Cortex of kidney (tissue), 1 donor: Measurements from ENCODE around the gene CHPT1.
"Not testable (repeated sequence)": the region's sequence is repeated elsewhere in the genome, so short reads cannot be mapped to it uniquely, and the experiment has no call there.

Source experiments
- DNase-seq: peaks from one replicate; lab custom pipeline; 2025; lab: John Stamatoyannopoulos, UW

Gene CHPT1

GRCh38 chr12:101722392-101722791 is 25.0 kb downstream of the CHPT1 start:
- no peak for DNase-seq

DNA sequence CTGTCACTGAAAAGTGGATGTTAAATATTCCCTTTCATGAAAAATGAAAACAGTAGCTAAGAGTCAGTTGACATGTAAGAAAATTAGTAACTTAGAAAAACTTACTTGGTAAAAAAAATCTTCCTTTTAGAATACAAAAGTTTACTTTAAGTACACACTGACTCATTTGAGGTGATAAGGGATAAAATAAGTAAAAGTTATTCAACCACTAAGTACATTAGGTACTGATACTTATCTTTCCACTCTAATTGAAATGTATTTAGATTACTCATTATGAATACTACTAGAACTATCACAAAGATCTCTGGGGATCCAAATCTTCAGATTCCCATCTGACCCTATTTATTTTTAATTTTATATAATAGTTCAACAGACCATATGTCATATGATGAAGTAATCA is 29.7 kb downstream of the CHPT1 start:
- DNase-seq = no peak

DNA sequence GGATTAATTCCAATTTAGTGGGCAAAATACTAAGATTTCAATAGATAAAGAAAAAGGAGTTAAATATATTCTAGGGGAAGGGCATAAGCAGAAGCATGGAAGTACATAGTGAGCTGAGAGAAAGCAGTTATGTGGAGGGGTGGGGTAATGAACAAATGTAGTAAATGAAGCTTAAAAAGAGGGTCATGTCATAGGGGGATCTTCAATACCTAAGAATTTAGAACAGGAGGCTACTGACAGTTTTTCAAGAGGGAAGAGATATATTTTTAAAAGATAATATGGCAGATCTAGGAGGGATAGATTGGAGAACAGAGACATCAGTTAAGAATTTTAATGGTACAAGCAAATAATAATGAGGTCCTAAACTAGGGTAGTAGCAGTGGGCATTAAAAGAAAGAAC is 32.4 kb downstream of the CHPT1 start:
- DNase-seq = no peak

- no peak for DNase-seq
Observed at GRCh38 chr12:101732318-101732717, 34.9 kb downstream of the CHPT1 start.

DNA sequence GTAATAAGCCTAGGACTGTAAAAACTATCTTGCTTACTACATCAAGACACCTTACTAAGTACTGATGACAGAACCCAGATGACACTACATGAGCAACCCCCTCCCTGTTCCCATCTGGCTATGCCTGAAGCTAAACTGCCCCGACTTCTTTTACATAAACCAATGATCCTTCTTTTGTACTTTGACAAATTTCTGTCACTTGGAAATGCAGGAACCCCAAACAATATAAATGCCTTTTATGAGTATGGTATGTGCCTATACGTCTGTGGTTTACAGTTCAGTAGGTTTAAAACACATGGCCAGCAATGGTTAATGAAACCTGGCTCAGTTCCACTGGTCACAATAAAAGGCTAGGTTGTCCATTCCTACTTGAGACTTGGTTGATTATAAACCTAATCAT is 35.7 kb downstream of the CHPT1 start:
- no peak for DNase-seq

- not testable (repeated sequence) for DNase-seq
Observed at GRCh38 chr12:101734482-101734881, 37.0 kb downstream of the CHPT1 start.

DNA sequence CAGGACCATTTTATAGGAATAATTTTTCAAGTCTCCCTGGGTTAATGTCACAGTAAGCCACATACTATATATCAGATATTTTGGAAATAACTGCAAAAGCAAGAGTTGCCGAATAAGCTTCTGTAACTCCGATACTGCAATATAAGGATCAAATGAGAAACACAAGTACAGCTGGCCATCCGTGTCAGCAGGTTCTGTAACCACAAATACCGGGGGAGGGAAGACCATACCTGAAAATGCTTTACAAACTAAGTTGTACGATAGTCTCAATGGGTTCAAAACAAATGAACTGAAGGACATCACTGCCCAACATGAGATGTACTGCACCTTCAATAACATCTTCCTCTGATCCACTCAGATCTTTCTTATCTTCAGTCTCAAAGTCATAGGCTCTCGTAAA is 40.0 kb downstream of the CHPT1 start:
- no peak for DNase-seq

- DNase-seq = no peak
Observed at GRCh38 chr12:101738920-101739665, 41.7 kb downstream of the CHPT1 start, which contains the start of gene SYCP3. Gene SYCP3 (minus strand): TSS chr12:101739462. CDS start chr12:101737935, 1,527 bp downstream.

GRCh38 chr12:101740566-101740965 is 43.1 kb downstream of the CHPT1 start:
- no peak for DNase-seq

DNA sequence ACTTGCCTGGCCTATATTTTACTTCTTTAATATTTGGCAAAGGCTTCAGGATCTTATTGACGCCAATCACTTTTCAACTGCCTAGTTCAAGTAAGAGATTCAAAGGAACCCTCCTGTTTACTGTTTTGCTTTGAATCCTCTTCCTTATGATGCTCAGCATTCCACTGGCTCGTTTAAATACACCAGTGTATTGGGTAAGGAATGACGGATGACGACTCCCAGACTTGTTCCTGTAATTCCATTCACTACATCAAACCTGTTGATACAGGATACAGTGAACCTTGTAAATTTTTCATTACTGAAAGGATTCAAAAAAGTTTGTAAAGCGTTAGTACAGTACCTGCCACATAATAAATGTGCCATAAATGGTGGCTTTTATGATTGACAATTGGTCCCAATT is 43.5 kb downstream of the CHPT1 start:
- DNase-seq = no peak

DNA sequence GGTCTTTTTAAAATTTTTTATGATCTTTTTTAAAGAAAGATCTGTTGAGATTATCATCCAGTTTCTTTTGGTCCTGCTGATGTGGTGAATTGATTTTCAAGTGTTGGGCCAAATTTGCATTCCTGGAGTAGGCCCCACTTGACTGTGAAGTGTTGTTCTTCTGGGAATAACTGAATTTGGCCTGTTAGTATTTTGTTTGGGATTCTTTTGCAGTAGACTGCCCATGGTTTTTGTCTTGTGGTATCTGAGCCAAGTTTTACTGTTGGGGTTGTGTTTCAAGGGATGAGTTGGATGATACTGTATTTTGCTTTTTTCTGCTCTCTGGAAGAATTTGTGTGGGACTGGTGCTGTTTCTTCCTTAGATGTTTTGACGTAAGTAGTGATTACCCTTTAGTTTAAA is 45.8 kb downstream of the CHPT1 start:
- no peak for DNase-seq

- no peak for DNase-seq
Observed at GRCh38 chr12:101743724-101744472, 46.5 kb downstream of the CHPT1 start.

- DNase-seq = no peak
Observed at GRCh38 chr12:101745481-101745880, 48.0 kb downstream of the CHPT1 start.

DNA sequence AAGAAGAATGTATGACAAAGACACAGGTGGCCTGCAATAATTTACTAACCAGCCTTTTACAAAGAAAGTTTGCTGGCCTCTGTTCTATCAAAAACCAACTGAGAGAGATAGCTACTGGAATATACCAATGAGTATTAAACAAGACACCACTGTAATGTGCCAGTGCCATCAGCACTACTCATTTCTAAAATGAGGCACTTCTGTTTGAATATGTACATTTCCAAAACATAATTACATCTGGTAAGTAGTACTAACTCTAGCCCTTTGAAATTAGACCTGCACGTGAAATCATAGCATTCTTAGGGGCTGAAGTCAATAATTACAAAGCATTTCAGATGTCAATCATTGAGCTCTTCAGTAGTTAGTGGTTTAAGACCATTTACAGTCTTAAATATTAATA is 48.8 kb downstream of the CHPT1 start:
- no peak for DNase-seq

DNA sequence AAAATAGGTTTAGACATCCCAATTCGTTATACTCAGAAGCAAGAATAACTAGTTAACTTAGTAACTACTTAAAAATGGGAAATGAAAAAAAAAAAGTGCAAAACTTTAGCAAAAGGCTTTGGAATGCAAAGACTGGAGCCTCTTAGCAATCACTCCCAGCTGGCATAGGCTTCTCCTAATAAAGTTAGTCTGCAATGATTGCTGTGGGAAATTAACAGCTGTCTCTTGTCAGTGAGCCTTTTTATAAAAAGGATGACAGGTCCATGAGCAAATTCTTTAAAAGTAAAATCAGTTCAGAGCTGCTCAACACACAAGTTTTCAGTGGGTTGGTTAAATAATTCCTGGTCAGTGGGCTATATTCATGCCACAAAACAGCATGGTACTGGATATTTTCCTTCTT is 49.2 kb downstream of the CHPT1 start:
- no peak for DNase-seq

GRCh38 chr12:101747697-101748096 is 50.3 kb downstream of the CHPT1 start:
- DNase-seq = no peak

DNA sequence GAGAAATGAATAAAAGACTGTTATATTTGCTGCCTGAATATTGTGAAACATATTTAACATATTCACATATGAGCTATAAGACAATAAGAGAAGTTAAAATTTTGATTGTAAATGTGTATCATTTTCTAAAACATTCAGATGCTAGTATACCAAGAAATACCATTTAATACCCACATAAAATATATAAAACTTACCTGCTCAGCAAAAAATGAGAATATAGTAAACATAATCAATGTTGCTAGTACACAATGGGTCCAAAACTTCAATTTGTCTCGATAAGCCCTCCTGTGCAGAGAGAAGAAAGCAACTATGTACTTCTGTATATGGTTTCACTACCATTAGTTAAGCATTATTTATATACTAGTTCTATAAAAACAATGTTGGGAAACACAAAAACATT is 51.5 kb downstream of the CHPT1 start:
- no peak for DNase-seq

- no peak for DNase-seq
Observed at GRCh38 chr12:101749657-101750056, 52.2 kb downstream of the CHPT1 start.

- DNase-seq = no peak
Observed at GRCh38 chr12:101750152-101750551, 52.7 kb downstream of the CHPT1 start.

GRCh38 chr12:101759396-101760047 is 62.1 kb downstream of the CHPT1 start:
- DNase-seq = no peak

DNA sequence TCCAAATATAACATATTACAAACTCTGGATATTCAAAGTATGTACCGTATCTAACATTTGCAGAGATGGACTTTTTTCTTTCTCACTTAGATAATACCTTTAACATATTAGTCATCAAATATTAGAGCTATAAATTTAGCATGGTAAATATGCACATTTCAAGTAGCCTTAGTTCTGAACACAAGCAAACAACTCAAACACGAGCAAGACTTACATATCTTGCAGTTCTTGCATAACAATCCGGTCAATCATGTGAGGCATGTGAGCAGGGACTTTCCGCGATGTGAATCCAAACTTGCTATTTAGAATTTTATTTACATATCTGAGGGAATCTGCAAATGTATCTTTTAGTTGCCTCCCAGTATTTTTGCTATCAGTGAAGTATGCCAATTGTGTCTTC is 63.9 kb downstream of the CHPT1 start:
- no peak for DNase-seq

GRCh38 chr12:101761781-101762180 is 64.3 kb downstream of the CHPT1 start:
- no peak for DNase-seq
